K562 (cell line): ENCODE data around the gene CACNA2D3.

Source experiments
- CTCF ChIP-seq, 3 experiments: IDR thresholded peaks in 2 of 3; conservative IDR thresholded peaks in 1 of 3; 2 replicates each; pipeline ENCODE4 v1.5.1; 2011 to 2012; ENCODE audit warnings: low read length in 3 of 3, mild to moderate bottlenecking in 3 of 3, control low read depth in 2 of 3, improper control_type of control experiment in 1 of 3, inconsistent platforms in 1 of 3, low read depth in 1 of 3, mixed read lengths in 1 of 3, moderate library complexity in 1 of 3; ENCODE audit not compliant: insufficient read depth in 2 of 3
- EP300 ChIP-seq: IDR thresholded peaks from 2 replicates; pipeline ENCODE4 v1.6.1; 2012; ENCODE audit warnings: low read length, improper control_type of control experiment
- ETS1 ChIP-seq: conservative IDR thresholded peaks from 2 replicates; pipeline ENCODE4 v1.6.1; 2011; ENCODE audit warnings: low read depth, mild to moderate bottlenecking, low read length; ENCODE audit not compliant: control insufficient read depth
- HCFC1 ChIP-seq: IDR thresholded peaks from 2 replicates; pipeline ENCODE4 v1.6.1; 2012; ENCODE audit warnings: low read depth, low read length, improper control_type of control experiment
- MLX ChIP-seq, 2 experiments: fragments of 450-650 bp in 1 of 2; sonication (generic) in 1 of 2; formaldehyde crosslinking; conservative IDR thresholded peaks; 2 replicates each; pipeline versions ENCODE4 v1.4.0 to v1.8.1; 2020 to 2022; ENCODE audit warnings: mild to moderate bottlenecking in 1 of 2, missing genetic modification reagents in 1 of 2
- NR2C2 ChIP-seq, 2 experiments: fragments of 200-800 bp in 1 of 2; sonication (Bioruptor generic) in 1 of 2; sonication (generic) in 1 of 2; formaldehyde crosslinking in 1 of 2; IDR thresholded peaks; 2 replicates each; pipeline versions ENCODE4 v1.6.1 to v1.8.0; 2016 to 2022; ENCODE audit warnings: mild to moderate bottlenecking in 1 of 2, missing compliant biosample characterization in 1 of 2, missing genetic modification characterization in 1 of 2, missing genetic modification reagents in 1 of 2
- POLR2A ChIP-seq: fragments of 450-650 bp; conservative IDR thresholded peaks from 2 replicates; pipeline ENCODE4 v1.6.1; 2016
- RBM15 ChIP-seq: fragments of 200-400 bp; formaldehyde crosslinking; IDR thresholded peaks from 2 replicates; pipeline ENCODE4 v1.6.1; 2018; ENCODE audit warnings: mild to moderate bottlenecking, low read length, moderate library complexity; ENCODE audit not compliant: insufficient read depth
- SMAD1 ChIP-seq: fragments of 150-350 bp; IDR thresholded peaks from 2 replicates; pipeline ENCODE4 v1.6.1; 2014; ENCODE audit warnings: low read length, low read depth; ENCODE audit not compliant: partially characterized antibody
- ZBTB33 ChIP-seq: sonication (generic); formaldehyde crosslinking; IDR thresholded peaks from 2 replicates; pipeline ENCODE4 v1.8.1; 2023; ENCODE audit warnings: mild to moderate bottlenecking, missing genetic modification reagents
- ZKSCAN8 ChIP-seq: fragments of 200-800 bp; sonication (Bioruptor generic); IDR thresholded peaks from 2 replicates; pipeline ENCODE4 v1.6.1; 2016; ENCODE audit warnings: missing genetic modification characterization, missing compliant biosample characterization

GRCh38 chr3:54875596-54876268 is 753.4 kb downstream of the CACNA2D3 start:
- TF ChIP-seq HCFC1 (no peak), ZKSCAN8 (CRISPR knock-in tag) (no peak), SMAD1 (no peak), NR2C2 (CRISPR knock-in tag; IDR thresholded peaks at IDR 0.05) (no peak), NR2C2 (tag; IDR thresholded peaks at IDR 0.05) (no peak), MLX (CRISPR knock-in tag; conservative IDR thresholded peaks at IDR 0.05) (no peak), EP300 (no peak), CTCF (IDR thresholded peaks at IDR 0.05 in 2 of 3, conservative IDR thresholded peaks at IDR 0.05 in 1 of 3; ENCODE audit: insufficient read depth in 2 of 3, low read depth in 1 of 3, low read length in 3 of 3) (no peak), RBM15 (no peak), POLR2A (no peak), ZBTB33 (no peak), ETS1 (no peak)
